ENCODE results near the gene HSD17B13. TPM values are rescaled to one million over a fixed set of nuclear protein-coding genes. Genes with fewer than 3 reads are reported as not detected.

Gene HSD17B13
- polyA plus RNA-seq, 4 donors = 0.29 to 0.58 (median 0.42) TPM

DNA sequence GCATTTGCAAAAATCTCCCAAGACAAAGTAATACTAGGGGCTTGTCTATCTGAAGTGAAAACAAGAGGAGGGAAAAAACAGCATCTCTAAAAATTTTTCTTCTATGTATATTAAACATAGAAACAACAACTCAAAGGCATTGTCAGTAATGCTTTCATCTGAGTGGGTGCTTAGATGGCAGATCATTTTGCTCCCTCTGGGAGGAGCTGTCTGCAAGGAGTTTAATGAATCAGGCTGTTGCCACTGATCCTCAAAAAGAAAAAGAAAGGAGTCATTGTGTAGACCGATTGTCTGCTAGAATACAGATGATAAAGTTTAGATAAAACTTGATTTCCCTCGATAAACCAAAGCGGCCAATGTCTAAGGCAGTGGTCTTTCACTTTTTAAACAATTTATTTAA lies 52.5 kb downstream of the HSD17B13 start:
- DNase-seq (ENCODE audit: low read depth in 4 of 4, low spot score in 3 of 4) = no peak

DNA sequence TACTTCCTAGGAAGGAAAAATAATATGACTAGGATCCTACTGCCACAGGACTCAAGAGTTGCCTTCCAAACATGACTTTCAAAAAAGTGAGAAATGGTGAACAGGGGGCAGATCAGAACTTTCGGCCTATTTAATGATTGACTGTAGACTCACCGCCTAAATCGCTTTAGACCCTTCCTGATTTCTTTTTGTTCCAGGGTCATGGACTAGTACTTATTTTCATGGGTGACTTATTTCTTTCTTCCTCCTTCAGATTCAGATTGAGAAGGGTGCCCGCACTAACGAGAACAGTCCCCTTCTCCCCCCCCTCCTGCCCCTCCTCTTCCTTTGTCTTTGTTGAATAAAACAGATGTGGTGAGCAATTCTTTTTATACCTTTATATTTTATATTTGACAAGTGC lies 54.3 kb downstream of the HSD17B13 start:
- no peak for DNase-seq (ENCODE audit: low read depth in 4 of 4, low spot score in 3 of 4)

DNA sequence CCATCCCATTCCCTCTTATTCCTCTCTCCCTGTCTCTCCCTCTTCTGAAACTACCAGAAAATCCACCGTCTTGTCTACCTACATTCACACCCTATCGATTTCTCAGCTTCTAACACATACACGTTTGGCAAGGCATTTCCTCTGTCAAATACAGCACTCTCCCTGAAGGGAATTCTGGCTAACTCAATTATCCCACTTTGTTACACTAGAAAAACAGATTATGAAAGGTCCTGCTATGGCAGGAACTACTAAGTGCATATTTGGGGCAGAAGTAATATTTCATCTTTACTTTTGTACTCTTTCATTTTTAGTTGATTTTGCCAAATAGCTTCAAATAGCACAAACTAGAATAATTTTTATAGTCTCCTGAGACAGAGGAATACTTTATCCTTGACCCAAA lies 55.7 kb downstream of the HSD17B13 start:
- no peak for DNase-seq (ENCODE audit: low read depth in 4 of 4, low spot score in 3 of 4)

DNA sequence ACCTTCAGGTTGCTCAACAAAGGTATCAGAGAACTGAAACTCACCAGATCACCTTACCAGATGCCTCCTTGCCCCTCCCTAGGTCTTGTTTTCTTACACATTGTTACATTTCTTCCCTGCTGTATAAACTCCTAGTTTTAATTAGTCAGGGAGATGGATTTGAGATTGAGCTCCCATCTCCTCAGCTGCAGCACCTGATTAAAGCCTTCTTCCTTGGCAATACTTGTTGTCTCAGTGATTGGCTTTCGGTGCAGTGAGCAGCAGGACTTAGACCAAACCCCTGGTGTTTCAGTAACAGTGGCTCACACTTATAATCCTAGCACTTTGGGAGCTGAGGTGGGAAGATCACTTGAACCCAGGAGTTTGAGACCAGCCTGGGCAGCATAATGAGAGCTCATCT lies 59.8 kb downstream of the HSD17B13 start:
- DNase-seq (ENCODE audit: low read depth in 4 of 4, low spot score in 3 of 4) = no peak

DNA sequence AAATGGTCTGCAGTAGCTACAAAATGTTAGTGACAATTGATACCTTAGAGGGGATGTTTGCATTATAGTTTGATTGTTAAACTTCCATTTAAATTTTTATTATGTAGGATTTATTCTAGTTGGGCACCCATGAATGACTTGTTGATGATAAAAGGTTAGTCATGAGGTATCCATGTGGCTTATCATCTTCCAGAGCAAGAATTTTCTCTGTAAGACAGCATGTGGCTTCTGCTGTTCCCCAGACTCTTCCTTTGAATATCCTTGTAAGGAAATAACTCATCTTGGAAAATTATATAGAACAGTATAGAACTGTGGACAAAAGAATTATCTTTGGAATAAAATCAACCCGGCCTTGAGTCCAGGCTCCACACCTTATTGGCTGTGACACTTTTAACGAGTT lies 62.2 kb downstream of the HSD17B13 start:
- no peak for DNase-seq (ENCODE audit: low read depth in 4 of 4, low spot score in 3 of 4)

DNA sequence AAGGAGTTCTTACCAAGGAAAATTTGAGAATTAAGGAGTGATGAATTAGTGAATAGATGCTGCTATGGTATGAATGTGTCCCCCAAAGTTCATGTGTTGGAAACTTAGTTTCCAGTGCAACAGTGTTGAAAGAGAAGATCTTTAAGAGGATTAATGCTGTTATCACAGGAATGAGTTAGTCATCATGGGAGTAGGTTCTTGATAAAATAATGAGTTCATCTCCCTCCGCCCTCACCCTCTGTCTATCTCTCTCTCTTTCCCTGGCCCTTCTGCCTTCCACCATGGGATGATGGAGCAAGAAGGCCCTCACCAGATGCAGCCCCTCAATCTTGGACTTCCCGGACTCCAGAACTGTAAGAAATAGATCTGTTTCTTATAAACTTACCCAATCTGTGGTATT lies 64.0 kb downstream of the HSD17B13 start:
- DNase-seq (ENCODE audit: low read depth in 4 of 4, low spot score in 3 of 4) = no peak

DNA sequence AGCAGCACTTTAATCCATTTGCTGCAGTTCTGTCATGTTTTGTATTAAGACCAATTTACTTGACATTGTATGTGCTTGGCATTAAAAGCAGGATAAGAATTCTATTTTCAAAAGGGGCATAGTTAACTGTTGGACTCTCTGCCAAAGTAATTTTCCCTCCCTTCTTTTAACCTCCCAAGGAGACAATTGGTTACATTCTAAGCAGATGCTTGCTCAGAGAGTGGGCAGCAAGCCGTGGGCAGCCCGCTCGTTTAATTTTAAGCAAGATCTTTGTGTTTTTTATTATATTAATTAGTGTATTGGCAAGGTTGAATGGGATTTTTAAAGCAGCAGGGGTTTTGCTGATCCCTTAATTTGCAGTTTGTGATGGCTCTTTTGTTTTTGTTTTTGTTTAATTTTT lies 65.2 kb downstream of the HSD17B13 start:
- no peak for DNase-seq (ENCODE audit: low read depth in 4 of 4, low spot score in 3 of 4)

DNA sequence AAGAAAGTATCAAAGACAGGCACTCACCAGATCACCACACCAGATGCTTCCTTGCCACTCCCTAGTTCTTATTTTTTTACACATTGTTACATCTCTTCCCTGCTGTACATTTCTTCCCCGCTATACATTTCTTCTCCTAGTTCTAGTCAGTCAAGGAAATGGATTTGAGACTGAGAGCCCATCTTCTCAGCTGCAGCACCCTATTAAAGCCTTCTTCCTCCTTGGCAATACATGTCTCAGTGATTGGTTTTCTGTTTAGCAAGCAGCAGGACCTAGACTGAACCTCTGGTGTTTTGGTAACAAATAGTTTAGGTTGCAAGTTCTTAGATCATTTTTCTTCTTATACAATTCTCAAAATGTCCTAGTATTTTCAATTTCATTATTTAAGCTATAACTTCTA lies 66.9 kb downstream of the HSD17B13 start:
- DNase-seq (ENCODE audit: low read depth in 4 of 4, low spot score in 3 of 4) = no peak

Other genes starting within 250 kb of the HSD17B13 start
- 10 to 100 TPM; 15.8 to 20.8 (median 19.1) TPM for gene KLHL8, start 102.3 kb downstream of the HSD17B13 start, polyA plus RNA-seq (ENCODE audit: insufficient read length in 4 of 4)
- gene HSD17B11, start 68.3 kb upstream of the HSD17B13 start, polyA plus RNA-seq (ENCODE audit: insufficient read length in 4 of 4) = 10 to 100 TPM; 56.4 to 87.1 (median 62.7) TPM
- gene NUDT9, start 99.7 kb upstream of the HSD17B13 start, polyA plus RNA-seq (ENCODE audit: insufficient read length in 4 of 4) = 10 to 100 TPM; 69.7 to 79.8 (median 72.0) TPM
- gene SPARCL1, start 206.5 kb upstream of the HSD17B13 start, polyA plus RNA-seq (ENCODE audit: insufficient read length in 4 of 4) = 100 to 1,000 TPM in 1 of 4 donors, 10 to 100 TPM in 2, 1 to 10 TPM in 1; 6.5 to 158 (median 33.3) TPM